NOMO-1 (cell line): ENCODE measurements around the gene DDX4.

ENCODE experiments used
- DNase-seq, 2 experiments: peaks; one replicate each; lab custom pipeline; 2025; ENCODE audit not compliant: unreplicated experiment in 2 of 2; lab: John Stamatoyannopoulos, UW

The DDX4 gene

GRCh38 chr5:55860709-55861108 lies 122.8 kb downstream of the DDX4 start:
- DNase-seq, result no peak

- DNase-seq, result peak; percentile 72 to 87
These were observed 127.0 kb downstream of the DDX4 start for GRCh38 chr5:55864606-55865541.

GRCh38 chr5:55865831-55866230 lies 128.0 kb downstream of the DDX4 start:
- no peak for DNase-seq

GRCh38 chr5:55866485-55866884 lies 128.6 kb downstream of the DDX4 start:
- no peak for DNase-seq
